AG10803 (cell line): ENCODE measurements around the gene TEP1.

Experiments
- DNase-seq: peaks from one replicate; pipeline ENCODE4 v3.0.0; 2010; ENCODE audit warnings: low read depth
- H3K4me3 ChIP-seq: 2 replicates; pipeline ENCODE4 v1.5.1; 2011; ENCODE audit warnings: mild to moderate bottlenecking, low read length, control low read depth
- CTCF ChIP-seq: conservative IDR thresholded peaks from 2 replicates; pipeline ENCODE4 v1.5.1; 2011; ENCODE audit warnings: mild to moderate bottlenecking, low read length, control low read depth, inconsistent platforms

The TEP1 gene

DNA sequence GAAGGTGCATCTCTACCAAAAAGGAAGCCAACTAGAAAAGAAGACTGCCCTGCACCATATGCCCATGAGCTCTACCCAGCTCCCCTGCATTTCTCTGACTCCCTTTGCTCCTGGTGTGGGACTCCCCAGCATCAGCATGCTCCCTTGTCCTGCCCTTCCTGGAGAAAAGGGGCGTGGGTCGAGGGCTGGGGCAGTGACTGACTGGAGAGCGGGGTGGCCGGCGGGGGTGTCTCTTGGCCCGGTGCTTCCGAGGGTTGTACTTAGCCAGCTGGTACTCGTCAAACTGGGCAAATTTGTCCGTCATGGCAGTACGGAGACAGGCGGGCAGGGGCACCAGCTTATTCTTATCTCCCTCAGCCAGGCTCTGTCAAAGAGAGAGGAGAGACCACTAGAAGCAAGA is 9.8 kb downstream of the TEP1 start:
- no peak for TF ChIP-seq CTCF
- no peak overlapping the region for H3K4me3 ChIP-seq
- DNase-seq = no peak

DNA sequence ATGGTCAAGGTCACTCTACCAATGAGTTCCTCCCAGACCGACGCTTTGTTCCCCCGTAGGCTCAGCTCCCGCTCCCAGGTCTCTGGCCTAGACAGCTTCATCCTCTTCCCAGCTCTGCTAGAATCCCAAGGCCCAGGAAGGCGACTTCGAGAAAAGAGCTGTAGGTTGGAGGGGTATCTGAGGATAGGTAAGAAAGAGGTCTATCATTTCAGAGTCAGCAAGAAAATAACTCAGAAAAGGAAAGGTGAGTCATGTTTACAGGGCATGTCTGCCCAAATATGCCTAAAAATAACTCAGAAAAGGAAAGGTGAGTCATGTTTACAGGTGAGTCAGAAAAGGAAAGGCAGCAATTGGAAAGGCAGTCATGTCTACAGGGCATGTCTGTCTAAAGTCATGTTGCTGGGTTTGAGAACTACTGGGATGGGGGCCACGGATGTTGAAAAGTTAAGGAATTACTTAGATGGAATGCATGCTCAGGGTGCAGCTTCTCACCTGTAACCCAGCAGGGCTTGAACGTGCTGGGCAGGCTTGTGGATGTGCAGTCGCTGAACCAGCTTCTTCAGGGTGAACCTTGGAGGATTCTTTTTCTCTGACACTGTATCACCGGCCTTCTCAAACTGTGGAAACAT is 12.2 kb downstream of the TEP1 start:
- DNase-seq = no peak
- no peak for TF ChIP-seq CTCF
- H3K4me3 ChIP-seq = no peak overlapping the region

- DNase-seq = no peak
- H3K4me3 ChIP-seq = no peak overlapping the region
- no peak for TF ChIP-seq CTCF
Observed at GRCh38 chr14:20400589-20400964, 12.7 kb downstream of the TEP1 start.

- DNase-seq = no peak
- no peak for TF ChIP-seq CTCF
- no peak overlapping the region for H3K4me3 ChIP-seq
Observed at GRCh38 chr14:20397511-20397910, 15.8 kb downstream of the TEP1 start.

DNA sequence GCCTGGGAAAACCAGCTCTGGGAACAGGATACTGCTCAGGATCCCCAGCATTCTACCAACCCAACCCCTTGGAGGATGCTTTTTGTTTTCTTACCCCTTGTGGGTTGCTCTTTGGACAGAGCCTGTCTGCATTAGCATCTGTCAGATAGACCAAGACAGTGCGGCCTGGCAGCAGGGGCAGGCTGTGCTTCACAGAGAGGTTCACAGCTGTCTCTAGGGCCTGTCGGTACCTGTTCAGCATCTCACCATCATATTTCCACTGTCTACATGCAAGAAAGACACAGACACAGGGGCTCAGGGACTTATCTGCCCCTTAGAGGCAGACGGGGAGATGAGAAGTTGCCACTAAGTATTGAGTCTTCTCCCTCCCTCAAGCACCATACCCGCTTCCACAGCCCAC is 21.8 kb downstream of the TEP1 start:
- no peak overlapping the region for H3K4me3 ChIP-seq
- TF ChIP-seq CTCF = no peak
- no peak for DNase-seq

- DNase-seq = no peak
- no peak for TF ChIP-seq CTCF
- no peak overlapping the region for H3K4me3 ChIP-seq
Observed at GRCh38 chr14:20388159-20388558, 25.1 kb downstream of the TEP1 start.

- H3K4me3 ChIP-seq = no peak overlapping the region
- no peak for TF ChIP-seq CTCF
- DNase-seq = no peak
Observed at GRCh38 chr14:20387576-20387975, 25.7 kb downstream of the TEP1 start.
